HG03460 (cell line): Measurements from ENCODE around the gene DGKE.

Experiments used
- ATAC-seq: cut with Tn5 transposase; IDR thresholded peaks from one replicate; pipeline ENCODE4 v1.9.1; 2021; ENCODE audit not compliant: unreplicated experiment

The DGKE gene

GRCh38 chr17:56913000-56913311, 79.0 kb downstream of the DGKE start:
- no peak for ATAC-seq

GRCh38 chr17:56913353-56913866, 79.5 kb downstream of the DGKE start:
- ATAC-seq, result peak; percentile 38

DNA sequence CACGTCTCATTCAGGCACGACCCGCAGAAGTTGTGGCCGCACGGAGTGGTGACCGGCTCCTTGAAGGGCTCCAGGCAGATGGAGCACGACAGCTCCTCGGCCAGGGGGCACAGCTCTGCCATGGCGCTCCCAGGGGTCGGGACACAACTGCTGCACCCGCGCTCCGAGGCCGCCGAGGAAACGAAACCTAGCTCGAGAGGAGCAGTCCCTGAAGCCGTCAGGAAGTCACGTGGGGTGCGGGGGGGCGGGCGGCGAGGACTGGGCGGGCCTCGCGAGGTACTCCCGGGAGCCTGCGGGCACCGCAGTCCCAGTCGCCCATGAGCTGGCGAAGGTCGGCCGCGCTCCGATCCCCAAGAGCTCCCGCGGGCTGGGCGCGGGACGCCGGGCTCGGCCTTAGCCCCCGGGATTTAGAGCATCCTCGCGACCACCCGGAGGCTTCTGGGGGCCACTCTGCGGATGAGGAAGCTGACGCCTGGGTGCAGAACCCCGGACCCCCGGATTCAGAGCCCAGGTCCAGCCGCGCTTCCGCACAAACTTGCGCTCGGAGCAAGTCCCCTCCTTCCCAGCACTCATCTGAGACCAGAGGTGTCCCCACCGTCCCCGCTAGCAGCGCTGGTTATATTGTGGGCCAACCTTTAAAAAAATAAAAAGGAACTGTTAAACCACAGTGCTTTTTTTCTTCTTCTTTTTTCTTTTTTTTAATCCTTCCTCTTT, 80.1 kb downstream of the DGKE start, which contains the start of gene TRIM25:
Gene TRIM25 (minus strand): TSS at position 183 of the 714 bp plus-strand sequence. CDS start 61 bp downstream, at position 122.
- peak; percentile 69 for ATAC-seq

DNA sequence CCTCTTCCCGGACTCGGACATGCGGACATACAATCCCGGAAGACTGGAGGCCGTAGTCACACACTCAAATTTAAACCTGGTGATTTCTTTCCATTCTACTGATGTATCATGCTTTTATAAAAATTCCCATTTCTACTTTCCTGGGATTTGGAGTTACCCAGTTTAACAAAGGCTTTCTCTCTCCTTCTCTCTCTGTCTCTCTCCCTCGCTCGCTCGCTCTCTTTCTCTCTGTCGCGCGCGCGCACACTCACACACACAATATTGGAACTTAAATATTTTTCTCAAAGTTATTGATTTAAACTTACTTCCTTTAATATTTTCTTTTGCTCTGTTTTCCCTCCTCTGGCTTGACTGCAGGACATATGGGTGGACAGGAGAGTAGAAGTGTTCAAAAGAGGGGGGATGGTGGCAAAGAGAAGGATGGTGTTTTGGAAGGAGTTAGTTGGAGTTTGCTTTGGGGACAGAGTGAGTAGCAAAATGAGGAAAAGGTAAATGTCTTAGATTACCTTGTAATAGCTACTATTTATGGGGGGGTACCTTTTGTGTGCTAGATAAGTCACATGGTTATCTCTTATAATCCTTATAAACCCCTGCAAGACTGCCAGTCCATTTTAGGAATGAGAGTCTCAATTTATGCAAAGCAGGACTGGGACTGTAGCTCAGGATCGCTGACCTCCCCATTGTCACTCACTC, 80.8 kb downstream of the DGKE start:
- no peak for ATAC-seq

GRCh38 chr17:56917559-56918296, 83.8 kb downstream of the DGKE start:
- no peak for ATAC-seq

GRCh38 chr17:56918916-56919315, 85.0 kb downstream of the DGKE start:
- ATAC-seq, result no peak
